HEK293 (cell line): ENCODE measurements around the gene REM2.

Source experiments
- CTCF ChIP-seq: fragments of 450-650 bp; formaldehyde crosslinking; IDR thresholded peaks from 2 replicates; pipeline ENCODE4 v1.5.1; 2016; ENCODE audit warnings: missing biosample characterization, missing genetic modification characterization
- MZF1 ChIP-seq: fragments of 450-650 bp; formaldehyde crosslinking; IDR thresholded peaks from 2 replicates; pipeline ENCODE4 v1.5.1; 2017; ENCODE audit warnings: missing biosample characterization, missing genetic modification characterization, borderline replicate concordance
- REPIN1 ChIP-seq: fragments of 450-650 bp; formaldehyde crosslinking; IDR thresholded peaks from 2 replicates; pipeline ENCODE4 v1.5.1; 2017; ENCODE audit warnings: missing biosample characterization, missing genetic modification characterization, low read depth
- SETDB1 ChIP-seq: IDR thresholded peaks from one replicate; pipeline ENCODE4 v1.6.1; 2017; ENCODE audit warnings: mild to moderate bottlenecking, low read length, moderate library complexity, mixed read lengths; ENCODE audit not compliant: insufficient read length
- TSHZ1 ChIP-seq: fragments of 450-650 bp; formaldehyde crosslinking; IDR thresholded peaks from 2 replicates; pipeline ENCODE4 v1.5.1; 2016; ENCODE audit warnings: missing biosample characterization, missing genetic modification characterization, borderline replicate concordance
- WT1 ChIP-seq: fragments of 450-650 bp; formaldehyde crosslinking; IDR thresholded peaks from 2 replicates; pipeline ENCODE4 v1.5.1; 2016; ENCODE audit warnings: missing biosample characterization, missing genetic modification characterization
- YY1 ChIP-seq: fragments of 450-650 bp; formaldehyde crosslinking; IDR thresholded peaks from 2 replicates; pipeline ENCODE4 v1.5.1; 2018; ENCODE audit warnings: missing biosample characterization, missing genetic modification characterization
- ZBTB7A ChIP-seq: fragments of 450-650 bp; formaldehyde crosslinking; IDR thresholded peaks from 2 replicates; pipeline ENCODE4 v1.5.1; 2016; ENCODE audit warnings: low read depth, missing biosample characterization, missing genetic modification characterization
- ZEB2 ChIP-seq: fragments of 450-650 bp; formaldehyde crosslinking; IDR thresholded peaks from 2 replicates; pipeline ENCODE4 v1.5.1; 2016; ENCODE audit warnings: missing biosample characterization, missing genetic modification characterization
- ZFP69B ChIP-seq: fragments of 450-650 bp; formaldehyde crosslinking; IDR thresholded peaks from 2 replicates; pipeline ENCODE4 v1.5.1; 2016; ENCODE audit warnings: missing biosample characterization, missing genetic modification characterization
- ZNF10 ChIP-seq: fragments of 450-650 bp; formaldehyde crosslinking; IDR thresholded peaks from 2 replicates; pipeline ENCODE4 v1.5.1; 2017; ENCODE audit warnings: missing biosample characterization, missing genetic modification characterization
- ZNF146 ChIP-seq: fragments of 450-650 bp; formaldehyde crosslinking; IDR thresholded peaks from 2 replicates; pipeline ENCODE4 v1.5.1; 2016; ENCODE audit warnings: missing biosample characterization, missing genetic modification characterization
- ZNF157 ChIP-seq: fragments of 450-650 bp; formaldehyde crosslinking; IDR thresholded peaks from 2 replicates; pipeline ENCODE4 v1.5.1; 2016; ENCODE audit warnings: missing biosample characterization, missing genetic modification characterization
- ZNF174 ChIP-seq: fragments of 450-650 bp; formaldehyde crosslinking; IDR thresholded peaks from 2 replicates; pipeline ENCODE4 v1.5.0; 2017; ENCODE audit warnings: missing biosample characterization, mild to moderate bottlenecking, missing genetic modification characterization
- ZNF19 ChIP-seq: fragments of 450-650 bp; formaldehyde crosslinking; IDR thresholded peaks from 2 replicates; pipeline ENCODE4; 2016; ENCODE audit warnings: missing biosample characterization, missing genetic modification characterization, low read depth
- ZNF2 ChIP-seq: fragments of 450-650 bp; formaldehyde crosslinking; IDR thresholded peaks from 2 replicates; pipeline ENCODE4 v1.5.1; 2016; ENCODE audit warnings: missing biosample characterization, missing genetic modification characterization
- ZNF324 ChIP-seq: fragments of 450-650 bp; formaldehyde crosslinking; IDR thresholded peaks from 2 replicates; pipeline ENCODE4 v1.5.1; 2016; ENCODE audit warnings: missing biosample characterization, missing genetic modification characterization
- ZNF366 ChIP-seq: fragments of 450-650 bp; formaldehyde crosslinking; conservative IDR thresholded peaks from 2 replicates; pipeline ENCODE4 v1.5.1; 2016; ENCODE audit warnings: missing biosample characterization, missing genetic modification characterization
- ZNF37A ChIP-seq: fragments of 450-650 bp; IDR thresholded peaks from 2 replicates; pipeline ENCODE4 v1.5.1; 2018; ENCODE audit warnings: missing biosample characterization, missing genetic modification characterization
- ZNF521 ChIP-seq: fragments of 450-650 bp; formaldehyde crosslinking; IDR thresholded peaks from 2 replicates; pipeline ENCODE4 v1.5.1; 2017; ENCODE audit warnings: missing biosample characterization, mild to moderate bottlenecking, missing genetic modification characterization
- ZNF548 ChIP-seq: fragments of 450-650 bp; formaldehyde crosslinking; IDR thresholded peaks from 2 replicates; pipeline ENCODE4 v1.5.1; 2016; ENCODE audit warnings: missing biosample characterization, missing genetic modification characterization
- ZNF549 ChIP-seq: fragments of 450-650 bp; IDR thresholded peaks from 2 replicates; pipeline ENCODE4 v1.5.1; 2018; ENCODE audit warnings: missing biosample characterization, missing genetic modification characterization, mild to moderate bottlenecking, inconsistent platforms, moderate library complexity
- ZNF561 ChIP-seq: fragments of 450-650 bp; IDR thresholded peaks from 2 replicates; pipeline ENCODE4 v1.5.1; 2018; ENCODE audit warnings: missing biosample characterization, missing genetic modification characterization, borderline replicate concordance
- ZNF747 ChIP-seq: fragments of 450-650 bp; formaldehyde crosslinking; IDR thresholded peaks from 2 replicates; pipeline ENCODE4 v1.5.1; 2016; ENCODE audit warnings: missing biosample characterization, missing genetic modification characterization
- ZSCAN30 ChIP-seq: fragments of 450-650 bp; IDR thresholded peaks from 2 replicates; pipeline ENCODE4 v1.5.1; 2018; ENCODE audit warnings: missing biosample characterization, mild to moderate bottlenecking, missing genetic modification characterization, moderate library complexity
- TF ChIP-seq, protein P1 (sequence below): fragments of 450-650 bp; formaldehyde crosslinking; IDR thresholded peaks from 2 replicates; pipeline ENCODE4 v1.5.1; 2016; ENCODE audit warnings: missing biosample characterization, missing genetic modification characterization
- TF ChIP-seq, protein P2 (sequence below): IDR thresholded peaks from 2 replicates; pipeline ENCODE4 v1.6.1; 2011; ENCODE audit warnings: mild to moderate bottlenecking, low read depth, low read length, borderline replicate concordance
- TF ChIP-seq, protein P3 (sequence below): fragments of 450-650 bp; formaldehyde crosslinking; IDR thresholded peaks from 2 replicates; pipeline ENCODE4 v1.5.1; 2017; ENCODE audit warnings: missing biosample characterization, missing genetic modification characterization
- TF ChIP-seq, protein P4 (sequence below): fragments of 450-650 bp; formaldehyde crosslinking; IDR thresholded peaks from 2 replicates; pipeline ENCODE4 v1.5.1; 2017; ENCODE audit warnings: missing biosample characterization, missing genetic modification characterization

Gene REM2

GRCh38 chr14:22852940-22853767 lies 29.9 kb upstream of the REM2 start (continued):
- TF ChIP-seq, protein P1, sequence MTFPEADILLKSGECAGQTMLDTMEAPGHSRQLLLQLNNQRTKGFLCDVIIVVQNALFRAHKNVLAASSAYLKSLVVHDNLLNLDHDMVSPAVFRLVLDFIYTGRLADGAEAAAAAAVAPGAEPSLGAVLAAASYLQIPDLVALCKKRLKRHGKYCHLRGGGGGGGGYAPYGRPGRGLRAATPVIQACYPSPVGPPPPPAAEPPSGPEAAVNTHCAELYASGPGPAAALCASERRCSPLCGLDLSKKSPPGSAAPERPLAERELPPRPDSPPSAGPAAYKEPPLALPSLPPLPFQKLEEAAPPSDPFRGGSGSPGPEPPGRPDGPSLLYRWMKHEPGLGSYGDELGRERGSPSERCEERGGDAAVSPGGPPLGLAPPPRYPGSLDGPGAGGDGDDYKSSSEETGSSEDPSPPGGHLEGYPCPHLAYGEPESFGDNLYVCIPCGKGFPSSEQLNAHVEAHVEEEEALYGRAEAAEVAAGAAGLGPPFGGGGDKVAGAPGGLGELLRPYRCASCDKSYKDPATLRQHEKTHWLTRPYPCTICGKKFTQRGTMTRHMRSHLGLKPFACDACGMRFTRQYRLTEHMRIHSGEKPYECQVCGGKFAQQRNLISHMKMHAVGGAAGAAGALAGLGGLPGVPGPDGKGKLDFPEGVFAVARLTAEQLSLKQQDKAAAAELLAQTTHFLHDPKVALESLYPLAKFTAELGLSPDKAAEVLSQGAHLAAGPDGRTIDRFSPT (tag by site-specific recombination): peak; percentile 89
- no peak for TF ChIP-seq ZNF549 (tag by site-specific recombination)
- no peak for TF ChIP-seq TSHZ1 (tag by site-specific recombination)
- TF ChIP-seq ZNF324: no peak
- peak; percentile 53 for TF ChIP-seq ZNF366 (tag by site-specific recombination)
- TF ChIP-seq ZNF37A (tag by site-specific recombination): no peak
- peak; percentile 51; the same call in 1 of the 2 replicates for TF ChIP-seq ZFP69B (tag by site-specific recombination)
- no peak for TF ChIP-seq ZNF747 (tag by site-specific recombination)
- no peak for TF ChIP-seq ZNF19 (tag by site-specific recombination)
- TF ChIP-seq, protein P2, sequence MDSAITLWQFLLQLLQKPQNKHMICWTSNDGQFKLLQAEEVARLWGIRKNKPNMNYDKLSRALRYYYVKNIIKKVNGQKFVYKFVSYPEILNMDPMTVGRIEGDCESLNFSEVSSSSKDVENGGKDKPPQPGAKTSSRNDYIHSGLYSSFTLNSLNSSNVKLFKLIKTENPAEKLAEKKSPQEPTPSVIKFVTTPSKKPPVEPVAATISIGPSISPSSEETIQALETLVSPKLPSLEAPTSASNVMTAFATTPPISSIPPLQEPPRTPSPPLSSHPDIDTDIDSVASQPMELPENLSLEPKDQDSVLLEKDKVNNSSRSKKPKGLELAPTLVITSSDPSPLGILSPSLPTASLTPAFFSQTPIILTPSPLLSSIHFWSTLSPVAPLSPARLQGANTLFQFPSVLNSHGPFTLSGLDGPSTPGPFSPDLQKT: no peak
- no peak for TF ChIP-seq WT1
- TF ChIP-seq ZNF10 (tag by site-specific recombination): no peak
- TF ChIP-seq ZNF157 (tag by site-specific recombination): no peak
- no peak for TF ChIP-seq ZNF146 (tag by site-specific recombination)
- TF ChIP-seq, protein P3, sequence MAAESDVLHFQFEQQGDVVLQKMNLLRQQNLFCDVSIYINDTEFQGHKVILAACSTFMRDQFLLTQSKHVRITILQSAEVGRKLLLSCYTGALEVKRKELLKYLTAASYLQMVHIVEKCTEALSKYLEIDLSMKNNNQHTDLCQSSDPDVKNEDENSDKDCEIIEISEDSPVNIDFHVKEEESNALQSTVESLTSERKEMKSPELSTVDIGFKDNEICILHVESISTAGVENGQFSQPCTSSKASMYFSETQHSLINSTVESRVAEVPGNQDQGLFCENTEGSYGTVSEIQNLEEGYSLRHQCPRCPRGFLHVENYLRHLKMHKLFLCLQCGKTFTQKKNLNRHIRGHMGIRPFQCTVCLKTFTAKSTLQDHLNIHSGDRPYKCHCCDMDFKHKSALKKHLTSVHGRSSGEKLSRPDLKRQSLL (tag by site-specific recombination): no peak
- TF ChIP-seq ZNF521 (tag by site-specific recombination): no peak
- no peak for TF ChIP-seq MZF1 (tag by site-specific recombination)
- TF ChIP-seq ZNF548 (tag by site-specific recombination): no peak
- 0 out of 2 replicates have a peak, but pooled peaks have one; percentile 48 for TF ChIP-seq ZBTB7A (tag by site-specific recombination)
- TF ChIP-seq ZNF2 (tag by site-specific recombination): peak; percentile 89
- TF ChIP-seq ZNF561 (tag by site-specific recombination): 0 out of 2 replicates have a peak, but pooled peaks have one; percentile 24
- TF ChIP-seq, protein P4, sequence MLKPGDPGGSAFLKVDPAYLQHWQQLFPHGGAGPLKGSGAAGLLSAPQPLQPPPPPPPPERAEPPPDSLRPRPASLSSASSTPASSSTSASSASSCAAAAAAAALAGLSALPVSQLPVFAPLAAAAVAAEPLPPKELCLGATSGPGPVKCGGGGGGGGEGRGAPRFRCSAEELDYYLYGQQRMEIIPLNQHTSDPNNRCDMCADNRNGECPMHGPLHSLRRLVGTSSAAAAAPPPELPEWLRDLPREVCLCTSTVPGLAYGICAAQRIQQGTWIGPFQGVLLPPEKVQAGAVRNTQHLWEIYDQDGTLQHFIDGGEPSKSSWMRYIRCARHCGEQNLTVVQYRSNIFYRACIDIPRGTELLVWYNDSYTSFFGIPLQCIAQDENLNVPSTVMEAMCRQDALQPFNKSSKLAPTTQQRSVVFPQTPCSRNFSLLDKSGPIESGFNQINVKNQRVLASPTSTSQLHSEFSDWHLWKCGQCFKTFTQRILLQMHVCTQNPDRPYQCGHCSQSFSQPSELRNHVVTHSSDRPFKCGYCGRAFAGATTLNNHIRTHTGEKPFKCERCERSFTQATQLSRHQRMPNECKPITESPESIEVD (tag by site-specific recombination): no peak
- TF ChIP-seq ZSCAN30 (tag by site-specific recombination): peak; percentile 43; the same call in 1 of the 2 replicates
- peak; percentile 91 for TF ChIP-seq CTCF
- peak; percentile 56 for TF ChIP-seq ZEB2
- TF ChIP-seq SETDB1: no peak
- no peak for TF ChIP-seq ZNF174 (tag by site-specific recombination)
- TF ChIP-seq REPIN1 (tag by site-specific recombination): no peak; the same call in 1 of the 2 replicates
- no peak for TF ChIP-seq YY1
